HG03139 (cell line): Measurements from ENCODE around the gene CAMTA1.

Experiments
- ATAC-seq: cut with Tn5 transposase; IDR thresholded peaks from one replicate; pipeline ENCODE4 v1.9.1; 2021; ENCODE audit not compliant: unreplicated experiment

Gene CAMTA1

GRCh38 chr1:7572654-7573152 is 787.4 kb downstream of the CAMTA1 start:
- no peak for ATAC-seq

- ATAC-seq = no peak
These were observed 788.2 kb downstream of the CAMTA1 start for GRCh38 chr1:7573481-7573880.

- ATAC-seq = no peak
These were observed 789.1 kb downstream of the CAMTA1 start for GRCh38 chr1:7574121-7575040.

- no peak for ATAC-seq
These were observed 789.8 kb downstream of the CAMTA1 start for GRCh38 chr1:7575041-7575400.

- no peak for ATAC-seq
These were observed 791.8 kb downstream of the CAMTA1 start for GRCh38 chr1:7576946-7577657.

- ATAC-seq = no peak
These were observed 793.0 kb downstream of the CAMTA1 start for GRCh38 chr1:7578206-7578605.

- ATAC-seq = no peak
These were observed 793.8 kb downstream of the CAMTA1 start for GRCh38 chr1:7579016-7579415.

- ATAC-seq = no peak
These were observed 794.9 kb downstream of the CAMTA1 start for GRCh38 chr1:7579831-7580804.

- ATAC-seq = no peak
These were observed 795.9 kb downstream of the CAMTA1 start for GRCh38 chr1:7580923-7581753.

- no peak for ATAC-seq
These were observed 796.7 kb downstream of the CAMTA1 start for GRCh38 chr1:7581754-7582459.

GRCh38 chr1:7582460-7582972 is 797.3 kb downstream of the CAMTA1 start:
- no peak for ATAC-seq

GRCh38 chr1:7583291-7584096 is 798.2 kb downstream of the CAMTA1 start:
- ATAC-seq = no peak

GRCh38 chr1:7584157-7584556 is 798.9 kb downstream of the CAMTA1 start:
- ATAC-seq = no peak

GRCh38 chr1:7584643-7585042 is 799.4 kb downstream of the CAMTA1 start:
- no peak for ATAC-seq

GRCh38 chr1:7585216-7585907 is 800.1 kb downstream of the CAMTA1 start:
- no peak for ATAC-seq

- ATAC-seq = no peak
These were observed 801.0 kb downstream of the CAMTA1 start for GRCh38 chr1:7586031-7586941.
